Measurements from ENCODE around the gene PBX1. TPM values are rescaled to one million over a fixed set of nuclear protein-coding genes. Genes with fewer than 3 reads are reported as not detected.

The PBX1 gene
- total RNA-seq, 4 donors from 2014 or later, result 33.3 to 61.8 (median 56.2) TPM

DNA sequence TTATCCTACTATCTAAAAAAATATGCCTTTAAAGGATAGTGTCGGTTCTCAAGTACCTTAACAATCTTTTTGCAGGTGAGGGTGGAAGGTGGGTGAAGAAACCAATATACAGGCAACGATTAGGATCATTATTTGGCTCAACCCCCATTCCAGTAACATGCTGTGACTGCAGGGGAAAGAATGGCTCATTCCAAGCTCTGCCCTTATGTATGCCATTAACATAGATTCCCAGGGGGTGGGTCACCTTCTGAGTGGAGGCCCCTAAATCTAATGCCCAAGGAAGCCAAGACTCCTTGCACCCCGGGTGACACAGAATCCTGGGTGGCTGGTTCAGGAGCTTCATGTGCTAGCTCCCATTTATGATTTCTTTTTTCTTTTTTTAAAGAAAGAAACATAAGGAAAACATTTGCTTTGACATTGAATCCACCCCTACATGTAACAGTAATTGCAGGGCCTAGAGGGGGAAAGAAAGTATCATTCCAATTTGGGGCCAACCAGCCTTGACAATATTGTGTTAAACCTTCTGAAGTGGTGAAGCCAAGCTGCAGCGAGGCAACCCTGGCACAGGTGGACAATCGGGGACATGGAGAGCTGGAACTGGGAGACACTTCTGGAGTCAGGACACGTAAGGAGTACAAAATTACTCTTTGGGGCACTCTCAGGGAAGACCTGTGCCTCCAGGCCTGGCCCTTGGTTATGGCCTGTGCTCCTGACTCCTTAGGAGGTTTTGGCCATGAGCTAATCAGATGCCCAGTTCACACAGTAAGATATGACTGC lies 200.3 kb downstream of the PBX1 start:
- ATAC-seq (ENCODE audit: low FRiP score) (no peak), DNase-seq (ENCODE audit: low spot score) (no peak)
- TF ChIP-seq, protein P1, sequence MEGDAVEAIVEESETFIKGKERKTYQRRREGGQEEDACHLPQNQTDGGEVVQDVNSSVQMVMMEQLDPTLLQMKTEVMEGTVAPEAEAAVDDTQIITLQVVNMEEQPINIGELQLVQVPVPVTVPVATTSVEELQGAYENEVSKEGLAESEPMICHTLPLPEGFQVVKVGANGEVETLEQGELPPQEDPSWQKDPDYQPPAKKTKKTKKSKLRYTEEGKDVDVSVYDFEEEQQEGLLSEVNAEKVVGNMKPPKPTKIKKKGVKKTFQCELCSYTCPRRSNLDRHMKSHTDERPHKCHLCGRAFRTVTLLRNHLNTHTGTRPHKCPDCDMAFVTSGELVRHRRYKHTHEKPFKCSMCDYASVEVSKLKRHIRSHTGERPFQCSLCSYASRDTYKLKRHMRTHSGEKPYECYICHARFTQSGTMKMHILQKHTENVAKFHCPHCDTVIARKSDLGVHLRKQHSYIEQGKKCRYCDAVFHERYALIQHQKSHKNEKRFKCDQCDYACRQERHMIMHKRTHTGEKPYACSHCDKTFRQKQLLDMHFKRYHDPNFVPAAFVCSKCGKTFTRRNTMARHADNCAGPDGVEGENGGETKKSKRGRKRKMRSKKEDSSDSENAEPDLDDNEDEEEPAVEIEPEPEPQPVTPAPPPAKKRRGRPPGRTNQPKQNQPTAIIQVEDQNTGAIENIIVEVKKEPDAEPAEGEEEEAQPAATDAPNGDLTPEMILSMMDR (IDR thresholded peaks at IDR 0.05), result no peak

- TF ChIP-seq, protein P1 (IDR thresholded peaks at IDR 0.05), result no peak
- DNase-seq (ENCODE audit: low spot score) (no peak), ATAC-seq (ENCODE audit: low FRiP score) (no peak)
Measured at GRCh38 chr1:164759979-164760469, 201.0 kb downstream of the PBX1 start.

- ATAC-seq (ENCODE audit: low FRiP score), result peak; percentile 29
Measured at GRCh38 chr1:164760569-164760968, 201.6 kb downstream of the PBX1 start.

DNA sequence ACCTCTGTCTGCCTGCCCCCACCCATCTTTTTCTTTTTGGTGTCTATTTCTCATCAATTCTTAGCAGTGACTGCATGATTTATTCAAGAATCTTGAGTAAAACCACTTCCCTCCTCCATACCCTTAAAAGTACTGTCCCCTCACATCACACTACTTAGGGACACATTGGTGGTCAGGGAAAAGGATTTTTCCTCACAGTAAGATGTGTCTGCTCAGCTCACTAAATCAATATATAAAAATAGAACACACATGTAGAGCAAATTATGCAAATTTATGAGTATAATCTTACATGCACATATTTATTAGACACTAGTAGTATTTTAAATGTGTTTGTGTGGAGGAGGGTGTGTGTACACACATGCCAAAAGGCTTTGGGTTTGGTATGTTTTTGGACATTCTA lies 202.0 kb downstream of the PBX1 start:
- TF ChIP-seq, protein P1 (IDR thresholded peaks at IDR 0.05), result no peak
- DNase-seq (ENCODE audit: low spot score) (no peak), ATAC-seq (ENCODE audit: low FRiP score) (no peak)

More at GRCh38 chr1:164760569-164760968, 201.6 kb downstream of the PBX1 start:
- TF ChIP-seq, protein P1 (IDR thresholded peaks at IDR 0.05), result no peak
- no peak for DNase-seq (ENCODE audit: low spot score)

- DNase-seq (ENCODE audit: low spot score), result no peak
- no peak for ATAC-seq (ENCODE audit: low FRiP score)
- TF ChIP-seq, protein P1 (IDR thresholded peaks at IDR 0.05), result no peak
Measured at GRCh38 chr1:164763098-164763497, 204.1 kb downstream of the PBX1 start.

- ATAC-seq (ENCODE audit: low FRiP score), result no peak
- DNase-seq (ENCODE audit: low spot score), result no peak
- TF ChIP-seq, protein P1 (IDR thresholded peaks at IDR 0.05), result no peak
Measured at GRCh38 chr1:164764333-164764732, 205.3 kb downstream of the PBX1 start.

DNA sequence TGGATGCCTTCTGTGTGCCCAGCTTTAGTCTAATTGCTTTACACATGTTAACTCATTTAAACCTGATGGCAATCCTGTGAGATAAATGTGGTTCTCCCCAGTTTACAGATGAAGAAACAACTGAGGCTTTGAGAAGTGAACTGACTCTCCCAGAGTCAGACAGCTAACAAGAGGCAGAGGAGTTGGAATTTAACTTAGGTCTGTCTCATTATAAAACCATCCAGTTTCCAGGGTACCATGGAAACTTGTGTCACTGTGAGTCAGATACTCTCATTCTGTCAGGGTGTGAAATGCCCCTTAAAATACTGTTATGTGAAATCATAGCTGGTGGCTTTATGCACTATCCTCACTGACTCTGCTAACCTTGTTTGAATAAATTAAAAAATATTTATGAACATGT lies 206.6 kb downstream of the PBX1 start:
- TF ChIP-seq, protein P1 (IDR thresholded peaks at IDR 0.05), result no peak
- peak; percentile 77 for ATAC-seq (ENCODE audit: low FRiP score)
- DNase-seq (ENCODE audit: low spot score), result no peak

Data from omental fat pad (tissue), 4 donors.